Measurements from ENCODE around the gene DHX8. TPM values are rescaled to one million over a fixed set of nuclear protein-coding genes. Genes with fewer than 3 reads are reported as not detected.

DHX8 gene
- total RNA-seq, 1 donor from 2014 or later = 71.9 TPM

DNA sequence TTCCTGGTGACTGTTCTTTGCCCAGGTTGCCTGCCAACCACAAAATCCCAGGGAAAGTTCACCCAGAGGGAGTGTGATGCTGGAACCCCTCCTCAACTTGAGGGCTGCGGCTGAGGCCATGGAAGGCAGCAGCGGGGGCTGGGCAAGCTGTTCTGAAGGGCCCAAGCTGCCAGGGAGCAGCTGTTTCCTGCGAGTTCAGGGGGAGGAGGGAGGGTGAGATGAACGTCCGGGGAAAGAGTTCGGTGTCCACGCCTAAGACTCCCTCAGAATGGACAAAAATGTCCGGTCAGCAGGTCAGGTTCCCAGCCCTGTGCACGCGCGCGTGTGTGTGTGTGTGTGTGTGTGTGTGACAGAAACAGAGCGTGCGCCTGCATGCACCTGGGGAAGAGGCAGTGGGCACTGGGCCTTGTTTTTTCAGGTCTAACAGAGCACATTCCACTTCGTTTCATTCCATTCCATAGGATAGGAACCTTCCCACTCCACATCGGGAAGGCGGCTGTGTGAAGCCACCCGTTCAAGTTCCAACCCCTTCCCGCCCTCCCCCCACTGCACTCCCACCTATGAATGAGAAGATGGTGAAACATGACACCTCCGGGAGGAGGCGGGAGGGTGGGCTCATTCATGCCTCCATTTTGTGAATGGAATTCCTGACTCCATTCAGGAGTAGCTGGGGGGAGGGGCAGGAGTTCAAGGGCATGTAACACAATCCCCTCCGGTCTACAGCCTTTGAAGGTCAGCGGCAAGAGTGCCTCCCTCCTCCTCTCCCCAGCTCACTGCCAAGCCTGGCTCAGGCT is 46.7 kb downstream of the DHX8 start:
- peaks cover 7% of the 10 kb centered on the region for H3K27me3 Mint-ChIP-seq (ENCODE audit: unreplicated experiment)
- peaks cover 7% of the 10 kb centered on the region for H3K4me1 Mint-ChIP-seq (ENCODE audit: low read depth, unreplicated experiment)
- peaks cover 2% of the 10 kb centered on the region for H3K9me3 Mint-ChIP-seq (ENCODE audit: unreplicated experiment)
- TF ChIP-seq, protein P1, sequence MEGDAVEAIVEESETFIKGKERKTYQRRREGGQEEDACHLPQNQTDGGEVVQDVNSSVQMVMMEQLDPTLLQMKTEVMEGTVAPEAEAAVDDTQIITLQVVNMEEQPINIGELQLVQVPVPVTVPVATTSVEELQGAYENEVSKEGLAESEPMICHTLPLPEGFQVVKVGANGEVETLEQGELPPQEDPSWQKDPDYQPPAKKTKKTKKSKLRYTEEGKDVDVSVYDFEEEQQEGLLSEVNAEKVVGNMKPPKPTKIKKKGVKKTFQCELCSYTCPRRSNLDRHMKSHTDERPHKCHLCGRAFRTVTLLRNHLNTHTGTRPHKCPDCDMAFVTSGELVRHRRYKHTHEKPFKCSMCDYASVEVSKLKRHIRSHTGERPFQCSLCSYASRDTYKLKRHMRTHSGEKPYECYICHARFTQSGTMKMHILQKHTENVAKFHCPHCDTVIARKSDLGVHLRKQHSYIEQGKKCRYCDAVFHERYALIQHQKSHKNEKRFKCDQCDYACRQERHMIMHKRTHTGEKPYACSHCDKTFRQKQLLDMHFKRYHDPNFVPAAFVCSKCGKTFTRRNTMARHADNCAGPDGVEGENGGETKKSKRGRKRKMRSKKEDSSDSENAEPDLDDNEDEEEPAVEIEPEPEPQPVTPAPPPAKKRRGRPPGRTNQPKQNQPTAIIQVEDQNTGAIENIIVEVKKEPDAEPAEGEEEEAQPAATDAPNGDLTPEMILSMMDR (IDR thresholded peaks at IDR 0.05; ENCODE audit: partially characterized antibody, unreplicated experiment) = no peak
- no peaks in the 10 kb centered on the region for H3K36me3 Mint-ChIP-seq (ENCODE audit: unreplicated experiment)
- DNase-seq = peak; percentile 84
- H3K4me3 Mint-ChIP-seq (ENCODE audit: unreplicated experiment) = peak overlapping the region; percentile 38
- peak overlapping the region; percentile 17 for H3K27ac Mint-ChIP-seq (ENCODE audit: unreplicated experiment)

DNA sequence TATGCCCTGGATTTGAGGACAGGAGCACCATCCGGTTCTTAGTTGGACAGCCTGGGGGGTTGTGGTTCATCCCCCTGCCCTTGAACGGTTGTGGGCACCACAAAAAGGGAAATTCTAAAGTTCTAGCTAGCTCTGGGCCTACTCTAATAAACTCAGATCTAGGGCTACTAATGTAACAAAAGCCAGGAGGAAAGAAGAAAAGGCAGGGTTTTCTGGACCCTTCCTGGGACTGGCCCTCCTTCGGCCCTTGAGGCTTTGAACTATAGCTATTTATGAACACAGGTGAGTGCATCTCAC is 47.3 kb downstream of the DHX8 start:
- no peak for DNase-seq
- H3K36me3 Mint-ChIP-seq (ENCODE audit: unreplicated experiment) = no peaks in the 10 kb centered on the region
- H3K9me3 Mint-ChIP-seq (ENCODE audit: unreplicated experiment) = peaks cover 2% of the 10 kb centered on the region
- H3K4me3 Mint-ChIP-seq (ENCODE audit: unreplicated experiment) = no peak overlapping the region
- H3K27me3 Mint-ChIP-seq (ENCODE audit: unreplicated experiment) = peaks cover 7% of the 10 kb centered on the region
- TF ChIP-seq, protein P1 (IDR thresholded peaks at IDR 0.05; ENCODE audit: partially characterized antibody, unreplicated experiment) = no peak
- H3K27ac Mint-ChIP-seq (ENCODE audit: unreplicated experiment) = no peak overlapping the region
- peaks cover 8% of the 10 kb centered on the region for H3K4me1 Mint-ChIP-seq (ENCODE audit: low read depth, unreplicated experiment)

DNA sequence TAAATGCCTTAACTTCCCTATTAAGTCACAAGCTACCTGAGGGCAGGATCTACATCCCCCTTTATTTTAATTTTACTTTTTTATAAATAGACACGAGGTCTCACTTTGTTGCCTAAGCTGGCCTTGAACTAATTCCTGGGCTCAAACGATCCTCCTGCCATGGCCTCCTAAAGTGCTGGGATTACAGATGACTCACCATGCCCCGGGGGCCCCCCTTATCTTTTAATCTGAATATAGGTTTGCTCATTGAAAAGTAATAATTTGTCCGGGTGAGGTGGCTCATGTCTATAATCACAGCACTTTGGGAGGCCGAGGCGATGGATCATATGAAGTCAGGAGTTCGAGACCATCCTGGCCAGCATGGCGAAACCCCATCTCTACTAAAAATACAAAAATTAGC is 48.2 kb downstream of the DHX8 start:
- peaks cover 16% of the 10 kb centered on the region for H3K4me1 Mint-ChIP-seq (ENCODE audit: low read depth, unreplicated experiment)
- peaks cover 3% of the 10 kb centered on the region for H3K9me3 Mint-ChIP-seq (ENCODE audit: unreplicated experiment)
- no peaks in the 10 kb centered on the region for H3K36me3 Mint-ChIP-seq (ENCODE audit: unreplicated experiment)
- H3K27ac Mint-ChIP-seq (ENCODE audit: unreplicated experiment) = no peak overlapping the region
- no peak for DNase-seq
- TF ChIP-seq, protein P1 (IDR thresholded peaks at IDR 0.05; ENCODE audit: partially characterized antibody, unreplicated experiment) = no peak
- peaks cover 7% of the 10 kb centered on the region for H3K27me3 Mint-ChIP-seq (ENCODE audit: unreplicated experiment)
- H3K4me3 Mint-ChIP-seq (ENCODE audit: unreplicated experiment) = no peak overlapping the region

DNA sequence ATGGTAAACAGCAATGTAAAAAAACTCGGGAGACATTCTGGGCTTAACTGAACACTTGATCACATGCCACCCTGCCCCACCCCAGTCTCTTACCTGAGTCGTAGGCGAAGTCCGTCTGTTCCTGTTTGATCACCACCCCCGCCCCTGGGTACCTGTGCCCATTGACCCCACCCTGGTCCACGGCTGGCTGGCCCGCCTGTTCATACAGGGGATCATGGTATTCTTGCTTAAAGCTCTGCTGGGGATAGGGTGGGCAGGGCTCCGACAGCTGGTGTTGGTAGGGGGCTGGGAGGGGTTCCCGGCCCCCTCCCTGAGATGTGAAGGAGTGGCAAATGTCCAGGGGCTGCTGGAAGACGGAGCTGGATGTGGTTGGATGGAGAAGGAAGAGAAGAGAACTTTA is 48.8 kb downstream of the DHX8 start:
- peaks cover 3% of the 10 kb centered on the region for H3K9me3 Mint-ChIP-seq (ENCODE audit: unreplicated experiment)
- H3K27me3 Mint-ChIP-seq (ENCODE audit: unreplicated experiment) = peaks cover 7% of the 10 kb centered on the region
- no peak for DNase-seq
- TF ChIP-seq, protein P1 (IDR thresholded peaks at IDR 0.05; ENCODE audit: partially characterized antibody, unreplicated experiment) = no peak
- peaks cover 16% of the 10 kb centered on the region for H3K4me1 Mint-ChIP-seq (ENCODE audit: low read depth, unreplicated experiment)
- H3K36me3 Mint-ChIP-seq (ENCODE audit: unreplicated experiment) = no peaks in the 10 kb centered on the region
- H3K27ac Mint-ChIP-seq (ENCODE audit: unreplicated experiment) = no peak overlapping the region
- no peak overlapping the region for H3K4me3 Mint-ChIP-seq (ENCODE audit: unreplicated experiment)

DNA sequence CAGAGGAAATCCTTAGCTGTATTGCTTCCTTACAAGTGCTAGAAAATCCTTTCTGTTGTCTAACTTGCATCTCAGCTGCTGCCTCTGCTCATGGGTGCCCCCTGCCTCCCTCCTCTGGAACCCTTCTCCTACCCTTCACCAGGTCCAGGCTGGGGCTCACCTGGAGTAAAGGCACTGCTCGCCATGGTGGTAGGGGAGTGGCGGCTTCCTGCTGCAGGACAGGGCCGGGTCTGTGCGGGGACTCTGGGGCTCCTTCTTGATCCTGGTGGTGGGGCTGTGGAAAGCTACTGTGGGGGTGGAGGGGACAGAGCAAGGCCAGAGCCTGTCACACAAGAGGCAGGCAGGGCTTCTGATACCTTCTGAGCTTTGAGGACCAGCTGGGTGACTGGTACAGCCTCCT is 49.9 kb downstream of the DHX8 start:
- H3K4me3 Mint-ChIP-seq (ENCODE audit: unreplicated experiment) = no peak overlapping the region
- peaks cover 7% of the 10 kb centered on the region for H3K27me3 Mint-ChIP-seq (ENCODE audit: unreplicated experiment)
- no peak overlapping the region for H3K27ac Mint-ChIP-seq (ENCODE audit: unreplicated experiment)
- H3K36me3 Mint-ChIP-seq (ENCODE audit: unreplicated experiment) = no peaks in the 10 kb centered on the region
- peaks cover 16% of the 10 kb centered on the region for H3K4me1 Mint-ChIP-seq (ENCODE audit: low read depth, unreplicated experiment)
- peaks cover 3% of the 10 kb centered on the region for H3K9me3 Mint-ChIP-seq (ENCODE audit: unreplicated experiment)
- no peak for DNase-seq
- TF ChIP-seq, protein P1 (IDR thresholded peaks at IDR 0.05; ENCODE audit: partially characterized antibody, unreplicated experiment) = no peak
